Activated CD8-positive, alpha-beta memory T cell treated with anti-CD3 and anti-CD28 coated beads for 36 hours (primary cell): Measurements from ENCODE around the gene PCED1A. TPM values are rescaled to one million over a fixed set of nuclear protein-coding genes. Genes with fewer than 3 reads are reported as not detected.

Source experiments
- CTCF ChIA-PET: fragments of 350-600 bp; sonication (Branson Sonifier 250); formaldehyde crosslinking; loops from one replicate; lab custom pipeline; 2021; ENCODE audit warnings: antibody characterized with exemption; lab: Charles Lee
- POLR2A ChIA-PET: fragments of 350-600 bp; sonication (Branson Sonifier 250); formaldehyde crosslinking; loops from one replicate; lab custom pipeline; 2021; ENCODE audit warnings: antibody characterized with exemption; lab: Charles Lee
- total RNA-seq, 2 experiments: library from RNA; stranded (reverse); gene quantifications; one replicate each; pipeline ENCODE4 v1.2.3, GENCODE V29; 2021

PCED1A gene
- total RNA-seq, 2 experiments from 2014 or later = 33.9 to 35.8 TPM

DNA sequence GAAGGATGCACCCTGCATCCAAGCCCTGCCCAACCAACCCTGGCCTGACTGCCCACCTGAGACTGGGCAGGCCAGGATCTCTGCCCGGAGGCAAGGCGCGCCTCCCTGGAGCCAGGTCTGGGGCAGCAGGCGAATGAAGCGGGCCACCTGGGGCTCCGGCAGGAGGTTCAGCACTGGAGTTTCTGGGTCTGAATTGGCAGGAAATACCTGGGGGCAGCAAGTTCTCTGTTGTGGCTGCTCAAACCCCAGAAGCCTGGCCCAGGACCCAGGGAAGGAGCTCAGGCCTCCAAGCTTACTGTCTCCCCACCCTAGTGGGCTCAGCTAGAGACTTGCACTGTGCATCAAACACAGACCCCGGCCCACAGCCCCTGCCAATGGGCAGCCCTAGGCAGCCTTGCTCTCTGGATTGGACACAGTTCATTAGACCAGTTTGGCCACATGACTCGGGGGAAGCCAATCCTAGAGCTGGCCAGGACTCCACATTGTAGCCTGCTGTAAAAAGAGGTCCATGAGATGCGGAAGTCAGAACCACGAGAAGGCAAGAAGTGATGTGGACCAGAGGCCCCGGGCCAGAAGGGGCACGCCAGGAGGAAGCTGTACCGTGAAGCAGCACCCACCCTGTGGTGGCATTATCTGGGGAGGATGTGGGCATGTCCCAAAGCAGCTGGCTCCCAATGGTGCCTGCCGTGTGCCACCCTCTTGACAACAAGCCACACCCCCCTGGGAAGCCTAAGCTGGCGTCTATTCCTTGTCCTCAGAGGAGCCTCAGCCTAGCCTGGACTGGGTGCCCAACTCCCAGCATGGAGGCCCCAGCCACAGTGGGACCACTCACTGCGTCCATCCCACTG, 43.1 kb downstream of the PCED1A start:
- CTCF ChIA-PET = no interaction called here

DNA sequence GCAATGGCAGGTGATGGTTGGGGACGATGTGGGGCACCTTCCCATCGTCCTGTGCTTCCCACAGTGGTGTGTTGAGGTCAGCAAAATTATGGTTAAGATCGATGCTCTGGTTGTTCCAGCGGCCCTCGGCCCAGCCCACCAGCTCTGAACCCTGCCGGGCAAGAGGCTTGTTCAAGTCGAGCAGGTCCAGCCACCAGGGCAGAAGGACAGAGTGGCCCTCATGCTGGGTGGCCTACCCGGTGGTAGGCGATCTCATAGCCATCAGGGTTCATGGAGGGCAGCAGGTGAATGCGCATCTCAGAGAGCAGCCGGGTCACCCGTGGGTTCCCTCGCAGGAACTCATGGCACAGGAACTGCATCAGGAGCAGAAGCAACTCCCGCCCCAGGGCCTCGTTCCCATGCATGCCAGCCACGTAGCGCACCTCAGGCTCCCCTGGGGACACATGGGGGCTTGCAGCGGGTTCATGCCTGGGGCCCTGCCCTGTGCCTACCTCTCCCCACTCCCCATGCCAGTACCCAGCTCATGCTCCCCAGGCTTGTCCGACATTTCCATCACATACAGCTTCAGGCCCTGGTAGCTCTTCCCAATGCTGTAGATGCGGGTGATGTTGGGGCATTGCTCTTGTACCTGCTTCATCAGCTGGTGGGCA, 44.3 kb downstream of the PCED1A start:
- ChIA-PET POLR2A (no interaction called here), CTCF (no interaction called here)

More for the DNA sequence above, 43.1 kb downstream of the PCED1A start:
- POLR2A ChIA-PET = interaction anchor here (0.5 kb wide), 1 partner anchor 24 kb away, joined by 6 read pairs; no protein-coding TSS in a partner anchor

DNA sequence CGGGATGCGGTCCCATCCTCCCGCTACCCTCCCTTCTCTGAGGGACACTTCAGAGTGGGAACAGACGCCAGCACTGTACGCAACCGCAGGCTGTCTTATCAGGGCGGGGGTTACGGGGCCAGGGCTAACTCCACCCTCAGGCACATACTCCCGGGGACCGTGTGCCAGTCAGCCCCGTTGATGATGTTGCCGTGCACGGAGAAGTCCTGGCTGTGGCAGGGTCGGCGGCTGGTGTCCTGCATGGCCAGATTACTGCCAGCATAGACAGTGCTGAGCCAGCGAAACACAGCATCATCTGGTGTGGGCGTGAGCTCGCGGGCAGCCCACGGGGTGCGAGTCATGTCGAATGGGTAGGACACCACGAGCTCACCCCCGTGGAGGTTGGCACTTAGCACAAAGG, 45.0 kb downstream of the PCED1A start:
- ChIA-PET CTCF (no interaction called here), POLR2A (no interaction called here)

DNA sequence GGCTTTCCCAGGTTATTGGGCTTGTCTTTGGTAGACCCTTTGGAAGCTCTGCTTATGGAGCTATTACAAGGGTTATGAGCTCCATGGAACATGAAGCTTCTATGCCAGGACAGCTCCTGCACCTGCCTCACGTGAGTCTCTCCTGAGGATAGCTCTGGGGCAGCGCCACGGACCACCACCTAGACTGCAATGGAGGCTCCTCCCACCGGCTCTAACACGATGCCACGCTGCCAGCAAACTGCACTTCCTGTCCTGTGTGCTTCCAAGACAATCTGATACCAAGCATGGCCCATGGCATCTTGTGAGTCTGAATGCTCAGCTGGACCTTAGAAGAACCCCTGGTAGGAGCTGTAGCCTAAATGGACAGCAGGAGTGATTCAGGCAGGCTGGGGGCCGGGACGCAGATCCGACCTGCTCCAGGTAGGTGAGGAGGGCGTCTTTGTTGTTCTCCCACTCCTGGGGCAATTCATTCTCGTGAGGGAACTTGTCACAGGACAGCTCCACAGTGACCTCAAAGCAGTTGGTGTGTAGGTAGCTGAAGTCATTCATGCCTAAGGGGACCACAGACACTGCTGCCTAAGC, 45.5 kb downstream of the PCED1A start:
- ChIA-PET CTCF (no interaction called here), POLR2A (no interaction called here)

DNA sequence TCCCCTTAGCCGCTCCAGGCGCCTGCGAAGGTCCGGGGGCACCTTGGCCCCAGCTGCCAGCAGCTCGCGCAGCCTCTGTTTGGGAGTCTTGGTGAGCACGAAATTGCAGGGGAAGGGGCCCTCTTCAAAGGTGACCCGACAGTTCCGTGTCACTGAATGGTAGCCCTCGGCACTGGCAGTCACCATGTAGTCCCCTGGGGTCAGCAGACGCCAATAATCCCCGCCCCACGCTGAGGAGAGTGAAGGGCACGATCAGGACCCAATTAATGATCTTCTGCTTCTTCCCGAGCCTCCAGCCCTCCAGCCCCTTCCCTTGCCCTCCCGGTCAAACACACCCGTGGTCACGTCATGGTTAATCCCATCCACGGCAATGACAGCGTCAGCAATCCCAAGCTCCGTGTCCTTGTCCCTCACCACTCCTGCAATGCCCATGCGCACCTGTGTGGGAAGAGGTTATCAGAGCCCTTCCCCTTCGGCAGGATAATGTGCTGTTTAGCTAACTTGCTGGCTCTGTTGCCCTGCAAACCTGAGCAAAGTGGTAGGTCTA, 46.2 kb downstream of the PCED1A start:
- POLR2A ChIA-PET = no interaction called here
- CTCF ChIA-PET = interaction anchor here (0.9 kb wide), 1 partner anchor 39 kb away, joined by 4 read pairs; no protein-coding TSS in a partner anchor

DNA sequence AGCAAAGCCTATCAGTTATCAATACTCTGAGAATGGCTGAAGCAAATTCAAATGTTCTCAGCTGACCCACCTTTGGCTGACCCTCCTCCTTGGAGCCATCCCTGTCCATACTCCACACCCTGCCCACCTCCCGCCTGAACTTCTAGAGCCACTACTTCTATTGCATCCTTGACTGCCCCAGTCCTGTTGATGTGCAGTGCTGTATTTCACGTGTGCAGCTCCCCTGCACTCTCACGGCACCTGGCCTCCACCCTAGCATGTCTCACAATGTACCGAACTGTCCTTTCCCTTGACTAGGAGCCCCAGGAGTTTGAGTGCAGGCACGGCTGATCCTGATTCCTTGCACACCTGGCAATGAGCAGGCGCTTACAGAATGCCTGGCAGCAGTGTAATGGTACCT, 47.0 kb downstream of the PCED1A start:
- POLR2A ChIA-PET = no interaction called here
- CTCF ChIA-PET = interaction anchor here (0.9 to 1.2 kb wide), 2 partner anchors 34 to 38 kb away, joined by 3 to 4 read pairs; no protein-coding TSS in a partner anchor

Other genes starting within 250 kb of the PCED1A start
- gene NOP56, start 188.0 kb downstream of the PCED1A start, total RNA-seq = 100 to 1,000 TPM; 887 to 915 TPM
- gene IDH3B, start 176.4 kb downstream of the PCED1A start, total RNA-seq = 100 to 1,000 TPM; 137 to 142 TPM
- under 1 TPM; 0.61 to 0.74 TPM for gene EBF4, start 147.9 kb downstream of the PCED1A start, total RNA-seq
- gene CPXM1, start 40.0 kb downstream of the PCED1A start, total RNA-seq = 1 to 10 TPM; 1.6 to 1.7 TPM
- not detected for gene C20orf141, start 25.7 kb downstream of the PCED1A start, total RNA-seq
- gene TMEM239, start 24.3 kb downstream of the PCED1A start, total RNA-seq = not detected
- 10 to 100 TPM; 44.7 to 45.0 TPM for gene VPS16, start 90 bp upstream of the PCED1A start, total RNA-seq
- 10 to 100 TPM; 47.7 to 48.4 TPM for gene PTPRA, start 32.8 kb upstream of the PCED1A start, total RNA-seq
- gene GNRH2, start 203.0 kb upstream of the PCED1A start, total RNA-seq = under 1 TPM; 0.75 to 0.99 TPM
- 10 to 100 TPM; 90.2 to 90.7 TPM for gene MRPS26, start 205.4 kb upstream of the PCED1A start, total RNA-seq
- under 1 TPM in 1 of 2 experiments, not detected in 1; 0.46 TPM for gene OXT, start 231.0 kb upstream of the PCED1A start, total RNA-seq
- gene AVP, start 244.1 kb upstream of the PCED1A start, total RNA-seq = not detected